Loucy (cell line): Measurements from ENCODE around the gene ABCB7.

Experiments used
- H2AFZ ChIP-seq: fragments of 200-600 bp; sonication (generic); 2 replicates; pipeline ENCODE4 v1.6.0; 2016; ENCODE audit warnings: antibody characterized with exemption, mild to moderate bottlenecking, low read length, moderate library complexity
- H3F3A ChIP-seq: fragments of 200-600 bp; 2 replicates; pipeline ENCODE4 v1.6.0; 2016; ENCODE audit warnings: antibody characterized with exemption, low read depth, mild to moderate bottlenecking
- H3K27me3 ChIP-seq: fragments of 200-600 bp; sonication (generic); 2 replicates; pipeline ENCODE4 v1.6.1; 2014; ENCODE audit warnings: low read length, mild to moderate bottlenecking; ENCODE audit not compliant: insufficient read depth, poor library complexity, severe bottlenecking
- H3K36me3 ChIP-seq: fragments of 200-600 bp; sonication (generic); 2 replicates; pipeline ENCODE4 v1.6.1; 2016; ENCODE audit warnings: low read length; ENCODE audit not compliant: insufficient read depth
- H3K4me1 ChIP-seq: fragments of 200-600 bp; sonication (generic); 2 replicates; pipeline ENCODE4 v1.5.1; 2014; ENCODE audit warnings: low read length, mild to moderate bottlenecking; ENCODE audit not compliant: insufficient read depth, poor library complexity, severe bottlenecking
- H3K4me2 ChIP-seq: fragments of 200-600 bp; sonication (generic); 2 replicates; pipeline ENCODE4 v1.6.0; 2014; ENCODE audit warnings: antibody characterized with exemption, low read length, low read depth, mild to moderate bottlenecking; ENCODE audit not compliant: poor library complexity, severe bottlenecking
- H3K4me3 ChIP-seq: fragments of 200-600 bp; sonication (generic); 2 replicates; pipeline ENCODE4 v1.5.1; 2014; ENCODE audit warnings: low read length, mild to moderate bottlenecking, mixed read lengths; ENCODE audit not compliant: poor library complexity, severe bottlenecking
- H3K79me2 ChIP-seq: fragments of 200-600 bp; sonication (generic); 2 replicates; pipeline ENCODE4 v1.6.1; 2014; ENCODE audit warnings: low read length; ENCODE audit not compliant: insufficient read depth
- H3K9ac ChIP-seq: fragments of 200-600 bp; sonication (generic); 2 replicates; pipeline ENCODE4 v1.6.0; 2014; ENCODE audit warnings: mild to moderate bottlenecking, low read depth, low read length, moderate library complexity; ENCODE audit not compliant: poor library complexity, severe bottlenecking
- H3K9me2 ChIP-seq: fragments of 200-600 bp; sonication (generic); replicated peaks from 2 replicates; pipeline ENCODE4 v1.6.1; 2016; ENCODE audit warnings: low read depth, low read length, mixed read lengths
- H3K9me3 ChIP-seq: fragments of 200-600 bp; sonication (generic); 2 replicates; pipeline ENCODE4 v1.6.1; 2014; ENCODE audit warnings: mild to moderate bottlenecking, antibody characterized with exemption, low read length, low read depth; ENCODE audit not compliant: insufficient read depth
- H4K20me1 ChIP-seq: fragments of 200-600 bp; sonication (generic); 2 replicates; pipeline ENCODE4 v1.6.0; 2014; ENCODE audit warnings: antibody characterized with exemption, low read length, mild to moderate bottlenecking; ENCODE audit not compliant: insufficient read depth, poor library complexity, severe bottlenecking
- EZH2phosphoT487 ChIP-seq: fragments of 200-600 bp; IDR thresholded peaks from 2 replicates; pipeline ENCODE4 v1.6.1; 2018; ENCODE audit warnings: antibody characterized with exemption, mild to moderate bottlenecking, moderate library complexity, borderline replicate concordance
- TF ChIP-seq, protein P1 (sequence below): fragments of 200-600 bp; sonication (generic); conservative IDR thresholded peaks from 2 replicates; pipeline ENCODE4 v1.5.1; 2014; ENCODE audit warnings: mild to moderate bottlenecking, antibody characterized with exemption, low read length

The ABCB7 gene

DNA sequence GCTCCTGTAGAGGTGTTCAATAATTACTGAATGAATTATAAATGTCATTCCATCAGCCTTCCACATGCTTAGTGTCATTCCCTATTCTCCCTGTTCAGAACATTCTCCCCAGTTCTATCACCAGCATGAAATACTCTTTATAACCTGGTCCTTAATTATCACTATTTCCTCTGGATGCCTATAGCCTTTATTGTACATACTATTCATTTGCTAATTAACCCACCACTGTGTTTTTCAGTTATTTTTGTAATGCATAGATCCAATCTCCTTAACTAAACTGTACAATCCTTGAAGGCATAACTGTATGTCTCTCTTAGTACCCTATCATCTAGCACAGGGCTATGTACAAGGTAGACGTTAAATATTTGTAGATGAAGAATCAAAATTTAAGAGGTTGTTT lies 1.2 kb downstream of the ABCB7 start:
- Histone ChIP-seq H4K20me1 (no peaks in the 10 kb centered on the region), H3K9me2 (no peaks in the 10 kb centered on the region), H3K79me2 (peaks cover 41% of the 10 kb centered on the region), H2AFZ (no peak overlapping the region), H3F3A (no peaks in the 10 kb centered on the region), H3K36me3 (no peaks in the 10 kb centered on the region), H3K9ac (peak overlapping the region; percentile 83), H3K27me3 (no peaks in the 10 kb centered on the region), H3K4me2 (peak overlapping the region; percentile 76), H3K4me1 (peaks cover 16% of the 10 kb centered on the region), H3K9me3 (no peaks in the 10 kb centered on the region), H3K4me3 (peak overlapping the region; percentile 89)
- no peak for TF ChIP-seq EZH2phosphoT487
- TF ChIP-seq, protein P1, sequence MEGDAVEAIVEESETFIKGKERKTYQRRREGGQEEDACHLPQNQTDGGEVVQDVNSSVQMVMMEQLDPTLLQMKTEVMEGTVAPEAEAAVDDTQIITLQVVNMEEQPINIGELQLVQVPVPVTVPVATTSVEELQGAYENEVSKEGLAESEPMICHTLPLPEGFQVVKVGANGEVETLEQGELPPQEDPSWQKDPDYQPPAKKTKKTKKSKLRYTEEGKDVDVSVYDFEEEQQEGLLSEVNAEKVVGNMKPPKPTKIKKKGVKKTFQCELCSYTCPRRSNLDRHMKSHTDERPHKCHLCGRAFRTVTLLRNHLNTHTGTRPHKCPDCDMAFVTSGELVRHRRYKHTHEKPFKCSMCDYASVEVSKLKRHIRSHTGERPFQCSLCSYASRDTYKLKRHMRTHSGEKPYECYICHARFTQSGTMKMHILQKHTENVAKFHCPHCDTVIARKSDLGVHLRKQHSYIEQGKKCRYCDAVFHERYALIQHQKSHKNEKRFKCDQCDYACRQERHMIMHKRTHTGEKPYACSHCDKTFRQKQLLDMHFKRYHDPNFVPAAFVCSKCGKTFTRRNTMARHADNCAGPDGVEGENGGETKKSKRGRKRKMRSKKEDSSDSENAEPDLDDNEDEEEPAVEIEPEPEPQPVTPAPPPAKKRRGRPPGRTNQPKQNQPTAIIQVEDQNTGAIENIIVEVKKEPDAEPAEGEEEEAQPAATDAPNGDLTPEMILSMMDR = no peak

DNA sequence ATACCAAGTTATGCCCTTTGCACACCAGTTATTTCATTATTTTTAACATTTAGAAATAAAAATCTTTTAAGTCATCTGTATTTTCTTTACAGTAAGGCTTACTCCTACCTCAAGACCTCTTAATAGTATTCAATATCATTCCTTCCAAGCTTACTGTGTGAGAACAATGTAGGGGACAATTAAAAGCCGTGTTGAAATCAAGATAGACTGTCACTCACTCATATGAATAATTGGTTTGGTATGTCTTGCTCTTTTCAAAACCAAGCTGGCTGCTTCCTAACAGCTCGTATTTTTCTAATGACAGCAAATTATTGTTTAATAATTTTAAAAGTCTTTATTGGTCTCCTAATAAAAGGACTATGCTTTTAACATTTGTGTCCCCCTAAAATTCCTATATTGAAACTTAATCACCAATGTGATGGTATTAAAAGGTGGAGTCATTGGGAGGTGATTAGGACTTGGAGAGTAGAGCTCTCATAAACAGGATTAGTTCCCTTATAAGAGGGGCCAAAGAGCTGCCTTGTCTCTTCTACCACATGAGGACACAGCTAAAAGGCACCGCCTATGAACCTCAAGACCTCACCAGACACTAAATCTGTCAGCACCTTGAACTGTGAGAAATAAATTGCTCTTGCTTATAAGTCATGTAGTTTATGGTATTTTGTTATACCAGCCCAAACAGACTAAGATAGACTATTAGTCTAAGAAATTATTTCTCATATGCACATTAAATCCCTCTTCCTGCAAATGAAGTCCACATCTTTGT lies 4.1 kb downstream of the ABCB7 start:
- Histone ChIP-seq H3K27me3 (no peaks in the 10 kb centered on the region), H2AFZ (no peak overlapping the region), H3K4me2 (peak overlapping the region; percentile 60), H3F3A (no peaks in the 10 kb centered on the region), H3K9me3 (no peaks in the 10 kb centered on the region), H4K20me1 (no peaks in the 10 kb centered on the region), H3K36me3 (no peaks in the 10 kb centered on the region), H3K79me2 (peaks cover 51% of the 10 kb centered on the region), H3K9me2 (no peaks in the 10 kb centered on the region), H3K4me3 (peak overlapping the region; percentile 40), H3K4me1 (peaks cover 18% of the 10 kb centered on the region), H3K9ac (no peak overlapping the region)
- no peak for TF ChIP-seq EZH2phosphoT487
- TF ChIP-seq, protein P1 = no peak

DNA sequence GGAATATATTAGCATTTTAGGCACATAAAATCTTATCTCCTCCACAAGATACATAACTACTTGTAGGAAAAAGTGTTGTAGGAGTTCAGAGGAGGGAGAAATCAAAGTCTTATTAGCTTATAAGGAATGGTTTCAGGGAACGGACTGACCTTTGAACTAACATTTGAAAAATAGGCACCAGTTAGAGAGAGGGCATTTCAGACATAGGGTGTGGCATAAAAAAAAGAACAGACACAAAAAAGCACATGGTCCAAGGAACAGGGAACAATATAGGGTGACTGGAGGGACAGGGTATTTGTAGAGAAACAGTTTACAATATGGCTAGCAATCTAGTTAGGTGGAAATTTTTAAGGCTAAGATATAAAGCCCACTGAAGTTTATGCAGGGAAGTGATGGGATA lies 6.4 kb downstream of the ABCB7 start:
- Histone ChIP-seq H3K4me2 (peak overlapping the region; percentile 60), H4K20me1 (peaks cover 2% of the 10 kb centered on the region), H3K9me2 (no peaks in the 10 kb centered on the region), H3K79me2 (peaks cover 51% of the 10 kb centered on the region), H3K27me3 (no peaks in the 10 kb centered on the region), H3K9ac (no peak overlapping the region), H2AFZ (no peak overlapping the region), H3K9me3 (no peaks in the 10 kb centered on the region), H3F3A (no peaks in the 10 kb centered on the region), H3K4me3 (peak overlapping the region; percentile 31), H3K36me3 (no peaks in the 10 kb centered on the region), H3K4me1 (peaks cover 11% of the 10 kb centered on the region)
- TF ChIP-seq EZH2phosphoT487 = no peak
- TF ChIP-seq, protein P1 = no peak
